ENCODE results near the gene C19orf85.

DNA sequence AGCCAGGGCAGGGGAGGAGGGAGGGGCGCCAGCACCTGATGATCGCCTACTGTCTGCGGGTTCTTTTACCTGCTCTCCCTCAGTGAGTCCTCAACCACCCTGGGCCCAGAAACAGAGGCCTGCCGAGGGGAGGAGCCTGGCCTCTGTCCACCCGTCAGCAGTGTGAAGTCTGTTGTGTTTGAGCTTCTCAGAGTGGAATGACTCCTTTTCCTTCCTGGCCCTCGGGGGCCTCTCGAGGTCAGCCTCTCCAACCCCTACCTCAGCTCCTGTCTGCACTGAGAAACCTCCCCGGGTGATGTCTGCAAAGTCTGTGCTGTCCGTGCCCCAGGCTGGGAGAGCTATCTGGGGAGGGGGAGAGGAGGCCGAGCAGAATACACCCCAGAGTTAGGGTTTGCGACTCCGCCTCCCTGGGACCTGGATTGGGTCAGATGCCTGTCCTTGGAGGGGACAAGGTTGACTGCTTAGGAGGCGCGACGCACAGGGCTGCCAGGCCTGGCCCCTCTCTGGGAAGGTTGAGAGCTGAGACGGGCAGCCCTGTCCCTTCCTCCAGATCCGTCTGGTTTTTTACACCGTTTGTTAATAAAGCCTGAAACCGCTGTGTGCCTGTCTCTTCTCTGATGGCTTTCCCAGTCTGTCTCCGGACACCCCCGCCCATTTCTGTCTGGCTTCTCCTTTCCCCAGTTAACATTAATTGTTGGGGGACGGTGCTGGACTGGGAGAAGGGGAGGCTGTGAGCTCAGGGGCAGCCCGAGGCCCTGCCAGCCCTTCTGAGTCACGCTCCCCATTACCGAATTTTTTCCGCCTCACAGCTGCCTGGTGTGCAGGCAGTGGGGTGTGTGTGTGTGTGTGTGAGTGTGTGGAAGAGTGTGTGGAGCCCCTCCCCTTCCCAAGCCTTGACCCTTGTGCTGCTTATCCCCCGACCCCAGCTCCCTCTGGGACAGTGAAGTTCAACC, 22.7 kb upstream of the C19orf85 start:
- TF ChIP-seq, protein P1, sequence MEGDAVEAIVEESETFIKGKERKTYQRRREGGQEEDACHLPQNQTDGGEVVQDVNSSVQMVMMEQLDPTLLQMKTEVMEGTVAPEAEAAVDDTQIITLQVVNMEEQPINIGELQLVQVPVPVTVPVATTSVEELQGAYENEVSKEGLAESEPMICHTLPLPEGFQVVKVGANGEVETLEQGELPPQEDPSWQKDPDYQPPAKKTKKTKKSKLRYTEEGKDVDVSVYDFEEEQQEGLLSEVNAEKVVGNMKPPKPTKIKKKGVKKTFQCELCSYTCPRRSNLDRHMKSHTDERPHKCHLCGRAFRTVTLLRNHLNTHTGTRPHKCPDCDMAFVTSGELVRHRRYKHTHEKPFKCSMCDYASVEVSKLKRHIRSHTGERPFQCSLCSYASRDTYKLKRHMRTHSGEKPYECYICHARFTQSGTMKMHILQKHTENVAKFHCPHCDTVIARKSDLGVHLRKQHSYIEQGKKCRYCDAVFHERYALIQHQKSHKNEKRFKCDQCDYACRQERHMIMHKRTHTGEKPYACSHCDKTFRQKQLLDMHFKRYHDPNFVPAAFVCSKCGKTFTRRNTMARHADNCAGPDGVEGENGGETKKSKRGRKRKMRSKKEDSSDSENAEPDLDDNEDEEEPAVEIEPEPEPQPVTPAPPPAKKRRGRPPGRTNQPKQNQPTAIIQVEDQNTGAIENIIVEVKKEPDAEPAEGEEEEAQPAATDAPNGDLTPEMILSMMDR (IDR thresholded peaks at IDR 0.05) = no peak
- no peak for TF ChIP-seq POLR2AphosphoS2 (conservative IDR thresholded peaks at IDR 0.05; ENCODE audit: low read length)
- no peak for TF ChIP-seq SMC3 (IDR thresholded peaks at IDR 0.05)
- no peak for TF ChIP-seq MYC (IDR thresholded peaks at IDR 0.05; ENCODE audit: borderline replicate concordance, low read length)
- TF ChIP-seq EP300 (IDR thresholded peaks at IDR 0.05) = no peak
- no peak for TF ChIP-seq POLR2A (IDR thresholded peaks at IDR 0.05; ENCODE audit: low read length)
- peak; percentile 75 for TF ChIP-seq MAX (IDR thresholded peaks at IDR 0.05)
